IMR-90 (cell line): ENCODE data around the gene RTEL1. TPM values are rescaled to one million over a fixed set of nuclear protein-coding genes. Genes with fewer than 3 reads are reported as not detected.
A peak's percentile ranks its signal among the peaks of the same experiment; 100 is the strongest.

ENCODE experiments used
- ATAC-seq: fragments of 200-7000 bp; cut with Tn5 transposase; 2 replicates; pipeline ENCODE4 v1.9.1; 2020; ENCODE audit warnings: low read depth, mild to moderate bottlenecking, moderate library complexity
- BruUV-seq: library from RNA; stranded (reverse); fragments of 400-500 nt; replicated peaks from 2 replicates; lab custom pipeline; 2021; lab: Mats Ljungman, UMichigan
- CTCF ChIA-PET: fragments of 300-600 bp; formaldehyde crosslinking; extraction: SDS; loops from one replicate; lab custom pipeline; 2021; ENCODE audit warnings: antibody characterized with exemption; lab: Yijun Ruan, JAX
- POLR2A ChIA-PET: fragments of 300-600 bp; sonication (Branson Sonifier 250); formaldehyde crosslinking; loops from one replicate; lab custom pipeline; 2022; ENCODE audit warnings: antibody characterized with exemption; ENCODE audit not compliant: unreplicated experiment; lab: Charles Lee
- DNase-seq: peaks from one replicate; pipeline ENCODE4 v3.0.0; 2013
- H2AFZ ChIP-seq: replicated peaks from 2 replicates; pipeline ENCODE3; 2013; ENCODE audit warnings: low read length, mild to moderate bottlenecking; ENCODE audit not compliant: poor library complexity
- H2AK5ac ChIP-seq: 2 replicates; pipeline ENCODE4 v1.6.1; 2013; ENCODE audit warnings: low read depth, low read length, inconsistent platforms
- H2AK9ac ChIP-seq: replicated peaks from 2 replicates; pipeline ENCODE3; 2013; ENCODE audit warnings: mild to moderate bottlenecking, low read depth, low read length, moderate library complexity; ENCODE audit not compliant: poor library complexity
- H2BK120ac ChIP-seq: 2 replicates; pipeline ENCODE4 v1.6.1; 2013; ENCODE audit warnings: low read depth, low read length, inconsistent platforms
- H2BK15ac ChIP-seq: 3 replicates; pipeline ENCODE4 v1.6.1; 2013; ENCODE audit warnings: low read depth, low read length, inconsistent platforms
- H2BK20ac ChIP-seq: 2 replicates; pipeline ENCODE4 v1.6.1; 2013; ENCODE audit warnings: low read depth, mild to moderate bottlenecking, inconsistent platforms, low read length, moderate library complexity
- H2BK5ac ChIP-seq: 2 replicates; pipeline ENCODE4 v1.6.1; 2013; ENCODE audit warnings: mild to moderate bottlenecking, low read depth, low read length, inconsistent platforms; ENCODE audit not compliant: poor library complexity, severe bottlenecking
- H3K14ac ChIP-seq: replicated peaks from 2 replicates; pipeline ENCODE4 v1.6.1; 2013; ENCODE audit warnings: low read depth, low read length, inconsistent platforms
- H3K18ac ChIP-seq: 2 replicates; pipeline ENCODE4 v1.6.1; 2013; ENCODE audit warnings: low read depth, low read length, control low read depth
- H3K23ac ChIP-seq: 2 replicates; pipeline ENCODE4 v1.6.1; 2013; ENCODE audit warnings: low read depth, low read length, inconsistent platforms
- H3K27ac ChIP-seq: 2 replicates; pipeline ENCODE4 v1.5.1; 2013; ENCODE audit warnings: mild to moderate bottlenecking, control low read depth, low read length; ENCODE audit not compliant: insufficient read depth
- H3K27me3 ChIP-seq: 2 replicates; pipeline ENCODE4 v1.6.1; 2013; ENCODE audit warnings: low read length; ENCODE audit not compliant: control insufficient read depth, insufficient read depth
- H3K36me3 ChIP-seq: 2 replicates; pipeline ENCODE4 v1.6.1; 2013; ENCODE audit warnings: low read length, mixed read lengths; ENCODE audit not compliant: control insufficient read depth, insufficient read depth
- H3K4ac ChIP-seq: 2 replicates; pipeline ENCODE4 v1.6.1; 2013; ENCODE audit warnings: low read depth, low read length, inconsistent platforms
- H3K4me1 ChIP-seq: 2 replicates; pipeline ENCODE4 v1.6.1; 2013; ENCODE audit warnings: low read length, mixed read lengths; ENCODE audit not compliant: control insufficient read depth, insufficient read depth
- H3K4me2 ChIP-seq: 2 replicates; pipeline ENCODE4 v1.6.1; 2013; ENCODE audit warnings: low read depth, mild to moderate bottlenecking, control low read depth, low read length, moderate library complexity
- H3K4me3 ChIP-seq: 2 replicates; pipeline ENCODE4 v1.5.1; 2013; ENCODE audit warnings: low read depth, mild to moderate bottlenecking, control low read depth, low read length, moderate library complexity; ENCODE audit not compliant: insufficient read depth
- H3K56ac ChIP-seq: 2 replicates; pipeline ENCODE4 v1.6.1; 2013; ENCODE audit warnings: low read length, inconsistent platforms; ENCODE audit not compliant: insufficient read depth; ENCODE audit errors: extremely low read depth
- H3K79me1 ChIP-seq, 2 experiments: 2 replicates each; pipeline ENCODE4 v1.6.1; 2013; ENCODE audit warnings: low read length in 2 of 2, inconsistent platforms in 1 of 2, low read depth in 1 of 2
- H3K9ac ChIP-seq: 2 replicates; pipeline ENCODE4 v1.6.1; 2013; ENCODE audit warnings: low read depth, low read length, control low read depth
- H3K9me1 ChIP-seq: 2 replicates; pipeline ENCODE4 v1.6.1; 2013; ENCODE audit warnings: low read length, inconsistent platforms; ENCODE audit not compliant: insufficient read depth
- H3K9me3 ChIP-seq: 2 replicates; pipeline ENCODE4 v1.6.1; 2013; ENCODE audit warnings: low read length; ENCODE audit not compliant: control insufficient read depth, insufficient read depth
- H4K20me1 ChIP-seq: 2 replicates; pipeline ENCODE4 v1.6.1; 2013; ENCODE audit warnings: low read length, inconsistent platforms; ENCODE audit not compliant: insufficient read depth
- H4K5ac ChIP-seq: 2 replicates; pipeline ENCODE4 v1.6.1; 2013; ENCODE audit warnings: mild to moderate bottlenecking, low read depth, low read length, control low read depth
- H4K8ac ChIP-seq, 2 experiments: 2 replicates each; pipeline ENCODE4 v1.6.1; 2013; ENCODE audit warnings: low read depth in 2 of 2, low read length in 2 of 2, control low read depth in 1 of 2, inconsistent platforms in 1 of 2
- H4K91ac ChIP-seq: 2 replicates; pipeline ENCODE4 v1.6.1; 2013; ENCODE audit warnings: low read depth, low read length, inconsistent platforms; ENCODE audit not compliant: insufficient read depth
- BHLHE40 ChIP-seq: fragments of 150-350 bp; IDR thresholded peaks from 2 replicates; pipeline ENCODE4 v1.6.1; 2016; ENCODE audit warnings: mild to moderate bottlenecking, low read depth, low read length
- CEBPB ChIP-seq: IDR thresholded peaks from 2 replicates; pipeline ENCODE4 v1.6.1; 2012; ENCODE audit warnings: low read depth, low read length, improper control_type of control experiment
- CTCF ChIP-seq: conservative IDR thresholded peaks from 2 replicates; pipeline ENCODE4 v1.5.1; 2012; ENCODE audit warnings: mild to moderate bottlenecking, low read depth, low read length, improper control_type of control experiment
- FOS ChIP-seq: fragments of 150-350 bp; IDR thresholded peaks from 2 replicates; pipeline ENCODE4 v1.6.1; 2016; ENCODE audit warnings: low read depth, low read length
- MXI1 ChIP-seq: IDR thresholded peaks from 2 replicates; pipeline ENCODE4 v1.6.1; 2012; ENCODE audit warnings: low read depth, mild to moderate bottlenecking, low read length, moderate library complexity, borderline replicate concordance
- POLR2A ChIP-seq: IDR thresholded peaks from 2 replicates; pipeline ENCODE4 v1.6.1; 2012; ENCODE audit warnings: mild to moderate bottlenecking, low read depth, low read length
- SMC3 ChIP-seq: fragments of 150-350 bp; IDR thresholded peaks from 2 replicates; pipeline ENCODE4 v1.6.1; 2016; ENCODE audit warnings: low read depth, mild to moderate bottlenecking, antibody characterized with exemption, low read length, moderate library complexity
- WGBS, 2 experiments: methylation state at CpG; one replicate each; pipeline versions ENCODE4 v1.1.5 to v1.1.7; 2013; ENCODE audit warnings: missing lambda C conversion rate in 2 of 2; ENCODE audit not compliant: insufficient read length in 1 of 2; ENCODE audit errors: extremely low coverage in 2 of 2; 5-methylcytosine and 5-hydroxymethylcytosine counted together
- dilution Hi-C: fragments of 300-500 bp; cut with HindIII; formaldehyde crosslinking; loops from one replicate; pipeline ENCODE4 v1.14.3; 2018; ENCODE audit warnings: low sequenced_read_pairs; ENCODE audit not compliant: unreplicated experiment
- in situ Hi-C: fragments of 300-500 bp; cut with MboI; formaldehyde crosslinking; loops from 3 replicates; pipeline ENCODE4 v1.14.3; 2019; ENCODE audit warnings: low sequenced_read_pairs, inconsistent platforms, mixed read lengths
- intact Hi-C: fragments of 100-400 bp; cut with micrococcal nuclease; formaldehyde crosslinking; loops from 2 replicates; pipeline ENCODE4 v1.10.0; 2022
- polyA plus RNA-seq, 3 experiments: library from polyadenylated mRNA; depleted of rRNA; stranded (reverse); fragments of >200 nt; gene quantifications; 2 replicates each; pipeline ENCODE4 v1.2.3, GENCODE V29; 2012; ENCODE audit warnings: low replicate concordance in 1 of 3
- total RNA-seq: library from RNA; depleted of rRNA; stranded (reverse); fragments of >200 nt; gene quantifications from 2 replicates; pipeline ENCODE4 v1.2.3, GENCODE V29; 2012
- TF ChIP-seq, protein P1 (sequence below): fragments of 150-350 bp; IDR thresholded peaks from 2 replicates; pipeline ENCODE4 v1.6.1; 2017; ENCODE audit warnings: mild to moderate bottlenecking, antibody characterized with exemption, low read length, low read depth

The RTEL1 gene
- total and polyA plus RNA-seq, 2 of the 4 experiments (the other 2 are of a cell fraction), result 14.7 to 18.8 TPM

- Histone ChIP-seq H3K4ac (no peak overlapping the region), H2BK15ac (no peak overlapping the region), H4K5ac (no peak overlapping the region), H2BK20ac (no peak overlapping the region), H2BK120ac (no peak overlapping the region), H2BK5ac (no peak overlapping the region), H3K9ac (no peak overlapping the region), H4K20me1 (peaks cover 36% of the 10 kb centered on the region), H3K18ac (no peak overlapping the region), H3K79me1 (peaks cover 13 to 32% of the 10 kb centered on the region in 2 experiments; a peak in 3 of 4 replicates), H2AK5ac (no peak overlapping the region), H3K4me2 (no peak overlapping the region), H3K9me1 (peaks cover 8% of the 10 kb centered on the region), H4K8ac (no peak overlapping the region), H3K36me3 (peaks cover 40% of the 10 kb centered on the region), H3K4me1 (peaks cover 10% of the 10 kb centered on the region), H3K14ac (no peak overlapping the region), H3K23ac (no peak overlapping the region), H3K27me3 (no peaks in the 10 kb centered on the region), H3K9me3 (no peaks in the 10 kb centered on the region), H3K27ac (no peak overlapping the region), H4K91ac (no peak overlapping the region), H2AFZ (peak overlapping the region; percentile 58), H3K4me3 (no peak overlapping the region), H3K56ac (no peak overlapping the region), H2AK9ac (peak overlapping the region; percentile 72)
- DNase-seq, result no peak
- no peak for ATAC-seq
- intact Hi-C loops (no loop called here), in situ Hi-C loops (no loop called here), dilution Hi-C loops (no loop called here)
- BruUV-seq, result no TSS peak
- TF ChIP-seq BHLHE40, result no peak
- TF ChIP-seq FOS, result no peak
- TF ChIP-seq CEBPB, result no peak
- no peak for TF ChIP-seq SMC3
- TF ChIP-seq, protein P1, sequence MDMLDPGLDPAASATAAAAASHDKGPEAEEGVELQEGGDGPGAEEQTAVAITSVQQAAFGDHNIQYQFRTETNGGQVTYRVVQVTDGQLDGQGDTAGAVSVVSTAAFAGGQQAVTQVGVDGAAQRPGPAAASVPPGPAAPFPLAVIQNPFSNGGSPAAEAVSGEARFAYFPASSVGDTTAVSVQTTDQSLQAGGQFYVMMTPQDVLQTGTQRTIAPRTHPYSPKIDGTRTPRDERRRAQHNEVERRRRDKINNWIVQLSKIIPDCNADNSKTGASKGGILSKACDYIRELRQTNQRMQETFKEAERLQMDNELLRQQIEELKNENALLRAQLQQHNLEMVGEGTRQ, result no peak
- no peak for TF ChIP-seq POLR2A
- no peak for TF ChIP-seq CTCF
- no peak for TF ChIP-seq MXI1
- ChIA-PET POLR2A (no interaction called here), CTCF (no interaction called here)
- WGBS, 2 experiments, result 65% methylated on average over 18 of the region's 30 CpGs; no CpG with 5 or more reads in 1 of the 2 experiments
These were observed 79.0 kb downstream of the RTEL1 start for GRCh38 chr20:63736893-63737694.
